HG02571 (cell line): ENCODE data around the gene SLC35F6.
"Not testable (repeated sequence)": the region's sequence is repeated elsewhere in the genome, so short reads cannot be mapped to it uniquely, and the experiment has no call there.

Experiments used
- ATAC-seq: cut with Tn5 transposase; IDR thresholded peaks from one replicate; pipeline ENCODE4 v1.9.1; 2021; ENCODE audit warnings: mild to moderate bottlenecking, moderate library complexity; ENCODE audit not compliant: unreplicated experiment

The SLC35F6 gene

GRCh38 chr2:26730549-26731344, 33.3 kb upstream of the SLC35F6 start:
- ATAC-seq, result no peak

GRCh38 chr2:26731714-26732113, 32.4 kb upstream of the SLC35F6 start:
- ATAC-seq, result no peak

GRCh38 chr2:26732446-26732845, 31.6 kb upstream of the SLC35F6 start:
- ATAC-seq, result no peak

GRCh38 chr2:26733413-26733812, 30.7 kb upstream of the SLC35F6 start:
- no peak for ATAC-seq

GRCh38 chr2:26735097-26735496, 29.0 kb upstream of the SLC35F6 start:
- ATAC-seq, result no peak

- ATAC-seq, result no peak
Observed at GRCh38 chr2:26735883-26736588, 28.0 kb upstream of the SLC35F6 start.

- ATAC-seq, result no peak
Observed at GRCh38 chr2:26737221-26737620, 26.9 kb upstream of the SLC35F6 start.

GRCh38 chr2:26738481-26738880, 25.6 kb upstream of the SLC35F6 start:
- ATAC-seq, result no peak

- no peak for ATAC-seq
Observed at GRCh38 chr2:26739514-26739913, 24.6 kb upstream of the SLC35F6 start.

GRCh38 chr2:26740346-26740745, 23.7 kb upstream of the SLC35F6 start:
- ATAC-seq, result no peak

- no peak for ATAC-seq
Observed at GRCh38 chr2:26740890-26741302, 23.2 kb upstream of the SLC35F6 start.

- no peak for ATAC-seq
Observed at GRCh38 chr2:26742048-26742770, 21.9 kb upstream of the SLC35F6 start.

GRCh38 chr2:26743852-26744251, 20.2 kb upstream of the SLC35F6 start:
- no peak for ATAC-seq

GRCh38 chr2:26744953-26745352, 19.1 kb upstream of the SLC35F6 start:
- ATAC-seq, result no peak

- no peak for ATAC-seq
Observed at GRCh38 chr2:26745609-26746327, 18.3 kb upstream of the SLC35F6 start.

GRCh38 chr2:26746934-26747333, 17.1 kb upstream of the SLC35F6 start:
- ATAC-seq, result no peak

- not testable (repeated sequence) for ATAC-seq
Observed at GRCh38 chr2:26749787-26750420, 14.2 kb upstream of the SLC35F6 start.

GRCh38 chr2:26750467-26750866, 13.6 kb upstream of the SLC35F6 start:
- not testable (repeated sequence) for ATAC-seq

- ATAC-seq, result no peak
Observed at GRCh38 chr2:26752656-26753055, 11.4 kb upstream of the SLC35F6 start.

GRCh38 chr2:26754539-26754938, 9.5 kb upstream of the SLC35F6 start:
- no peak for ATAC-seq
